WTC11 (cell line): ENCODE results near the gene SPTBN4. TPM values are rescaled to one million over a fixed set of nuclear protein-coding genes. Genes with fewer than 3 reads are reported as not detected.

ENCODE experiments used
- ATAC-seq: fragments of 200-7000 bp; cut with Tn5 transposase; 2 replicates; pipeline ENCODE4 v1.10.0; 2021; ENCODE audit warnings: mild to moderate bottlenecking, moderate library complexity
- CTCF ChIA-PET: fragments of 300-600 bp; sonication (Branson Sonifier 250); formaldehyde crosslinking; loops from one replicate; lab custom pipeline; 2021; ENCODE audit warnings: antibody characterized with exemption; lab: Charles Lee
- POLR2A ChIA-PET: fragments of 350-600 bp; sonication (Branson Sonifier 250); formaldehyde crosslinking; loops from one replicate; lab custom pipeline; 2021; ENCODE audit warnings: antibody characterized with exemption; lab: Charles Lee
- DNase-seq: peaks from one replicate; pipeline ENCODE4 v3.0.0; 2021; ENCODE audit warnings: low spot score
- H3K27ac Mint-ChIP-seq: 2 replicates; pipeline ENCODE4 v1.8.0; 2021; ENCODE audit warnings: mixed read lengths
- H3K27me3 Mint-ChIP-seq: 2 replicates; pipeline ENCODE4 v1.8.0; 2021; ENCODE audit warnings: low read depth, mild to moderate bottlenecking, moderate library complexity, mixed read lengths
- H3K36me3 Mint-ChIP-seq: 2 replicates; pipeline ENCODE4 v1.8.0; 2021; ENCODE audit warnings: mixed read lengths
- H3K4me1 Mint-ChIP-seq: 2 replicates; pipeline ENCODE4 v1.8.0; 2022; ENCODE audit warnings: mixed read lengths
- H3K4me3 Mint-ChIP-seq: 2 replicates; pipeline ENCODE4 v1.8.0; 2021; ENCODE audit warnings: mild to moderate bottlenecking, moderate library complexity, mixed read lengths
- H3K9me3 Mint-ChIP-seq: 2 replicates; pipeline ENCODE4 v1.8.0; 2021; ENCODE audit warnings: mixed read lengths
- ARID4B ChIP-seq: sonication (generic); formaldehyde crosslinking; IDR thresholded peaks from 2 replicates; pipeline ENCODE4 v1.8.0; 2023; ENCODE audit warnings: missing genetic modification reagents, mild to moderate bottlenecking, borderline replicate concordance
- CDX4 ChIP-seq: fragments of 250-450 bp; sonication (Bioruptor Pico); IDR thresholded peaks from 2 replicates; pipeline ENCODE4 v1.9.0; 2021; ENCODE audit warnings: moderate library complexity, mild to moderate bottlenecking, inconsistent platforms, borderline replicate concordance
- CREM ChIP-seq: sonication (generic); formaldehyde crosslinking; IDR thresholded peaks from 2 replicates; pipeline ENCODE4 v1.8.1; 2022; ENCODE audit warnings: mild to moderate bottlenecking, missing genetic modification reagents, moderate library complexity
- ELF4 ChIP-seq: sonication (generic); formaldehyde crosslinking; IDR thresholded peaks from 2 replicates; pipeline ENCODE4 v1.8.1; 2022; ENCODE audit warnings: low read depth, mild to moderate bottlenecking, moderate library complexity, missing genetic modification reagents
- GABPB1 ChIP-seq: sonication (generic); formaldehyde crosslinking; IDR thresholded peaks from 2 replicates; pipeline ENCODE4 v1.8.1; 2023; ENCODE audit warnings: mild to moderate bottlenecking, missing genetic modification reagents
- JAZF1 ChIP-seq: fragments of 250-450 bp; sonication (Bioruptor Pico); IDR thresholded peaks from 2 replicates; pipeline ENCODE4 v1.9.0; 2021; ENCODE audit warnings: moderate library complexity, mild to moderate bottlenecking, inconsistent platforms
- RORB ChIP-seq: fragments of 250-450 bp; sonication (Bioruptor Pico); IDR thresholded peaks from 2 replicates; pipeline ENCODE4 v1.9.0; 2021; ENCODE audit warnings: mild to moderate bottlenecking
- SMAD3 ChIP-seq: sonication (generic); formaldehyde crosslinking; IDR thresholded peaks from 2 replicates; pipeline ENCODE4 v1.8.0; 2022; ENCODE audit warnings: missing genetic modification reagents, mild to moderate bottlenecking, borderline replicate concordance
- TCF7 ChIP-seq: sonication (generic); formaldehyde crosslinking; IDR thresholded peaks from 2 replicates; pipeline ENCODE4 v1.8.0; 2022; ENCODE audit warnings: mild to moderate bottlenecking, low read depth, missing genetic modification reagents, moderate library complexity
- TP53 ChIP-seq: sonication (generic); formaldehyde crosslinking; IDR thresholded peaks from 2 replicates; pipeline ENCODE4 v1.8.1; 2023; ENCODE audit warnings: mild to moderate bottlenecking, missing genetic modification reagents
- ZNF121 ChIP-seq: sonication (generic); formaldehyde crosslinking; IDR thresholded peaks from 2 replicates; pipeline ENCODE4 v1.8.0; 2023; ENCODE audit warnings: missing genetic modification reagents
- ZNF281 ChIP-seq: sonication (generic); formaldehyde crosslinking; IDR thresholded peaks from 2 replicates; pipeline ENCODE4 v1.8.0; 2023; ENCODE audit warnings: mild to moderate bottlenecking, missing genetic modification reagents
- total RNA-seq: library from RNA; stranded (reverse); gene quantifications from 3 replicates; pipeline ENCODE4 v1.2.3, GENCODE V29; 2021
- TF ChIP-seq, protein P1 (sequence below): sonication (generic); formaldehyde crosslinking; IDR thresholded peaks from 2 replicates; pipeline ENCODE4 v1.8.1; 2022; ENCODE audit warnings: missing genetic modification reagents, borderline replicate concordance
- TF ChIP-seq, protein P2 (sequence below): sonication (generic); formaldehyde crosslinking; IDR thresholded peaks from 2 replicates; pipeline ENCODE4 v1.8.1; 2023; ENCODE audit warnings: mild to moderate bottlenecking, missing genetic modification reagents, moderate library complexity
- TF ChIP-seq, protein P3 (sequence below): sonication (generic); formaldehyde crosslinking; IDR thresholded peaks from 2 replicates; pipeline ENCODE4 v1.8.1; 2022; ENCODE audit warnings: mild to moderate bottlenecking, moderate library complexity, missing genetic modification reagents
- TF ChIP-seq, protein P4 (sequence below): sonication (generic); formaldehyde crosslinking; IDR thresholded peaks from 2 replicates; pipeline ENCODE4 v1.8.0; 2022; ENCODE audit warnings: missing genetic modification reagents

SPTBN4 gene
- total RNA-seq, 1 experiment from 2014 or later, result 2.8 TPM

DNA sequence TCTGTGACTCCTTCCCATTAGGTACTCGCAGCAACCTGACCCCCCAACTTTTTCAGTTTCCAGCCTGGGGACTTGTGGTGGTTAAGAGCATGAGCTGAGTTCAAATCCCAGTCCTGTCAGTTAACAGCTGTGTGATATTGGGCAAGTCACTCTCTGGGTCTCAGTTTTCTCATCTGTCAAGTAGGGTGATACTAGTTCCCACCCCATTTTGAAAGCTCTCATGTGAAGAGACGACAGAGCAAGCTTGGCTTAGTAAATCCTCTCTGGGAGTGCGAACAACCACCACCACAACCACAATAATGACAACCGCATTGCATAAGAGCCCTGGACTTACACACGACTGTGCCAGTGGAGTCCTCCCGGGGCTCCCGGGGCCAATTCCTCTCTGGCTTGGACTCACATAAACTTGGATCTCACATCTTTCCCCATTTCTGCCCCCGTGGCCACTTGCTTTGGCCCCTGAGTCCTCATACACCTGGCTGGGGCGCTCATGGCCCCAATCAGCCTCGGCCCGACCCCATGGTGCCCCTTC, 1.7 kb upstream of the SPTBN4 start:
- Mint-ChIP-seq H3K36me3 (0 out of 2 replicates have a peak, but pooled peaks cover 2% of the 10 kb centered on the region), H3K27ac (peak overlapping the region; percentile 36), H3K4me3 (peak overlapping the region; percentile 79), H3K9me3 (no peaks in the 10 kb centered on the region), H3K27me3 (peaks cover 38% of the 10 kb centered on the region), H3K4me1 (peaks cover 16% of the 10 kb centered on the region)
- CTCF ChIA-PET, result interaction anchor here (0.8 to 4.7 kb wide), 27 partner anchors 12 to 341 kb away, joined by 3 to 57 read pairs (median 9); partner anchors contain the start of genes LTBP4, SERTAD1 and SERTAD3
- ATAC-seq (no peak), DNase-seq (no peak)
- POLR2A ChIA-PET, result interaction anchor here (0.8 to 1.9 kb wide), 10 partner anchors 11 to 252 kb away, joined by 3 to 12 read pairs (median 4); partner anchors contain the start of genes COQ8B, ITPKC, SERTAD1 and SERTAD3
- TF ChIP-seq, protein P1, sequence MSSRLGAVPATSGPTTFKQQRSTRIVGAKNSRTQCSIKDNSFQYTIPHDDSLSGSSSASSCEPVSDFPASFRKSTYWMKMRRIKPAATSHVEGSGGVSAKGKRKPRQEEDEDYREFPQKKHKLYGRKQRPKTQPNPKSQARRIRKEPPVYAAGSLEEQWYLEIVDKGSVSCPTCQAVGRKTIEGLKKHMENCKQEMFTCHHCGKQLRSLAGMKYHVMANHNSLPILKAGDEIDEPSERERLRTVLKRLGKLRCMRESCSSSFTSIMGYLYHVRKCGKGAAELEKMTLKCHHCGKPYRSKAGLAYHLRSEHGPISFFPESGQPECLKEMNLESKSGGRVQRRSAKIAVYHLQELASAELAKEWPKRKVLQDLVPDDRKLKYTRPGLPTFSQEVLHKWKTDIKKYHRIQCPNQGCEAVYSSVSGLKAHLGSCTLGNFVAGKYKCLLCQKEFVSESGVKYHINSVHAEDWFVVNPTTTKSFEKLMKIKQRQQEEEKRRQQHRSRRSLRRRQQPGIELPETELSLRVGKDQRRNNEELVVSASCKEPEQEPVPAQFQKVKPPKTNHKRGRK (CRISPR knock-in tag), result no peak
- TF ChIP-seq TCF7 (no peak), ZNF121 (CRISPR knock-in tag) (no peak), RORB (CRISPR knock-in tag) (no peak), ARID4B (CRISPR knock-in tag) (no peak), ELF4 (CRISPR knock-in tag) (no peak), JAZF1 (CRISPR knock-in tag) (no peak), CDX4 (CRISPR knock-in tag) (no peak), GABPB1 (CRISPR knock-in tag) (no peak), SMAD3 (CRISPR knock-in tag) (no peak), TP53 (CRISPR knock-in tag) (no peak), ZNF281 (CRISPR knock-in tag) (no peak), CREM (no peak)
- TF ChIP-seq, protein P2, sequence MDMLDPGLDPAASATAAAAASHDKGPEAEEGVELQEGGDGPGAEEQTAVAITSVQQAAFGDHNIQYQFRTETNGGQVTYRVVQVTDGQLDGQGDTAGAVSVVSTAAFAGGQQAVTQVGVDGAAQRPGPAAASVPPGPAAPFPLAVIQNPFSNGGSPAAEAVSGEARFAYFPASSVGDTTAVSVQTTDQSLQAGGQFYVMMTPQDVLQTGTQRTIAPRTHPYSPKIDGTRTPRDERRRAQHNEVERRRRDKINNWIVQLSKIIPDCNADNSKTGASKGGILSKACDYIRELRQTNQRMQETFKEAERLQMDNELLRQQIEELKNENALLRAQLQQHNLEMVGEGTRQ (CRISPR knock-in tag), result no peak
- TF ChIP-seq, protein P3, sequence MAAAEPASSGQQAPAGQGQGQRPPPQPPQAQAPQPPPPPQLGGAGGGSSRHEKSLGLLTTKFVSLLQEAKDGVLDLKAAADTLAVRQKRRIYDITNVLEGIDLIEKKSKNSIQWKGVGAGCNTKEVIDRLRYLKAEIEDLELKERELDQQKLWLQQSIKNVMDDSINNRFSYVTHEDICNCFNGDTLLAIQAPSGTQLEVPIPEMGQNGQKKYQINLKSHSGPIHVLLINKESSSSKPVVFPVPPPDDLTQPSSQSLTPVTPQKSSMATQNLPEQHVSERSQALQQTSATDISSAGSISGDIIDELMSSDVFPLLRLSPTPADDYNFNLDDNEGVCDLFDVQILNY (CRISPR knock-in tag), result no peak
- TF ChIP-seq, protein P4, sequence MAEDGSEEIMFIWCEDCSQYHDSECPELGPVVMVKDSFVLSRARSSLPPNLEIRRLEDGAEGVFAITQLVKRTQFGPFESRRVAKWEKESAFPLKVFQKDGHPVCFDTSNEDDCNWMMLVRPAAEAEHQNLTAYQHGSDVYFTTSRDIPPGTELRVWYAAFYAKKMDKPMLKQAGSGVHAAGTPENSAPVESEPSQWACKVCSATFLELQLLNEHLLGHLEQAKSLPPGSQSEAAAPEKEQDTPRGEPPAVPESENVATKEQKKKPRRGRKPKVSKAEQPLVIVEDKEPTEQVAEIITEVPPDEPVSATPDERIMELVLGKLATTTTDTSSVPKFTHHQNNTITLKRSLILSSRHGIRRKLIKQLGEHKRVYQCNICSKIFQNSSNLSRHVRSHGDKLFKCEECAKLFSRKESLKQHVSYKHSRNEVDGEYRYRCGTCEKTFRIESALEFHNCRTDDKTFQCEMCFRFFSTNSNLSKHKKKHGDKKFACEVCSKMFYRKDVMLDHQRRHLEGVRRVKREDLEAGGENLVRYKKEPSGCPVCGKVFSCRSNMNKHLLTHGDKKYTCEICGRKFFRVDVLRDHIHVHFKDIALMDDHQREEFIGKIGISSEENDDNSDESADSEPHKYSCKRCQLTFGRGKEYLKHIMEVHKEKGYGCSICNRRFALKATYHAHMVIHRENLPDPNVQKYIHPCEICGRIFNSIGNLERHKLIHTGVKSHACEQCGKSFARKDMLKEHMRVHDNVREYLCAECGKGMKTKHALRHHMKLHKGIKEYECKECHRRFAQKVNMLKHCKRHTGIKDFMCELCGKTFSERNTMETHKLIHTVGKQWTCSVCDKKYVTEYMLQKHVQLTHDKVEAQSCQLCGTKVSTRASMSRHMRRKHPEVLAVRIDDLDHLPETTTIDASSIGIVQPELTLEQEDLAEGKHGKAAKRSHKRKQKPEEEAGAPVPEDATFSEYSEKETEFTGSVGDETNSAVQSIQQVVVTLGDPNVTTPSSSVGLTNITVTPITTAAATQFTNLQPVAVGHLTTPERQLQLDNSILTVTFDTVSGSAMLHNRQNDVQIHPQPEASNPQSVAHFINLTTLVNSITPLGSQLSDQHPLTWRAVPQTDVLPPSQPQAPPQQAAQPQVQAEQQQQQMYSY (CRISPR knock-in tag), result no peak
